HepG2 (cell line): ENCODE data around the gene CYP2S1. TPM values are rescaled to one million over a fixed set of nuclear protein-coding genes. Genes with fewer than 3 reads are reported as not detected.

ENCODE experiments used
- ATAC-seq: fragments of 200-7000 bp; cut with Tn5 transposase; 3 replicates; pipeline ENCODE4 v1.9.1; 2020; ENCODE audit warnings: mild to moderate bottlenecking, moderate library complexity
- BruUV-seq: library from RNA; stranded (reverse); fragments of 400-500 nt; replicated peaks from 2 replicates; lab custom pipeline; 2021; lab: Mats Ljungman, UMichigan
- CTCF ChIA-PET: fragments of 300-600 bp; formaldehyde crosslinking; extraction: SDS; loops from one replicate; lab custom pipeline; 2021; ENCODE audit warnings: low total read pairs, inconsistent platforms, low intra/inter-chr PET ratio; lab: Yijun Ruan, JAX
- POLR2A ChIA-PET: fragments of 350-600 bp; sonication (Branson Sonifier 250); formaldehyde crosslinking; loops from one replicate; lab custom pipeline; 2020; ENCODE audit warnings: antibody characterized with exemption, inconsistent platforms; lab: Yijun Ruan, JAX
- DNase-seq: peaks from one replicate; pipeline ENCODE4 v3.0.0-alpha.2; 2015; ENCODE audit warnings: low spot score
- FAIRE-seq: peaks from 3 replicates; lab custom pipeline; 2011; peaks lifted over from hg19 to GRCh38; lab: Jason Lieb, UNC
- H2AFZ ChIP-seq: one replicate; pipeline ENCODE4 v1.6.1; 2011; ENCODE audit warnings: low read length, inconsistent platforms
- H3K27ac ChIP-seq: fragments of 300-600 bp; 3 replicates; pipeline ENCODE4 v1.8.0; 2011; ENCODE audit warnings: mixed run types, mild to moderate bottlenecking, mixed read lengths, low read length, inconsistent platforms; ENCODE audit not compliant: insufficient read depth; ENCODE audit errors: extremely low read length
- H3K27me3 ChIP-seq, 2 experiments: fragments of 200-600 bp in 1 of 2; 2 replicates in 1 of 2; 3 replicates in 1 of 2; pipeline versions ENCODE4 v1.6.0 to v1.8.0; 2011; ENCODE audit warnings: low read length in 2 of 2, mild to moderate bottlenecking in 2 of 2, moderate library complexity in 2 of 2, inconsistent platforms in 1 of 2; ENCODE audit not compliant: insufficient read depth in 2 of 2, control insufficient read depth in 1 of 2
- H3K36me3 ChIP-seq, 2 experiments: fragments of 200-600 bp in 1 of 2; replicated peaks in 1 of 2; 2 replicates in 1 of 2; 3 replicates in 1 of 2; pipeline versions ENCODE4 v1.5.1 to v1.8.0; 2011; ENCODE audit warnings: low read length in 2 of 2, inconsistent platforms in 1 of 2; ENCODE audit not compliant: insufficient read depth in 2 of 2, control insufficient read depth in 1 of 2
- H3K4me1 ChIP-seq: 2 replicates; pipeline ENCODE4 v1.5.1; 2012; ENCODE audit warnings: low read length, inconsistent platforms; ENCODE audit not compliant: insufficient read depth
- H3K4me2 ChIP-seq: 2 replicates; pipeline ENCODE4 v1.6.0; 2011; ENCODE audit warnings: low read depth, low read length, inconsistent platforms
- H3K4me3 ChIP-seq, 3 experiments: fragments of 200-600 bp in 1 of 3; sonication (generic), shearing (Covaris generic) in 1 of 3; replicated peaks in 1 of 3; 2 replicates each; pipeline ENCODE4 v1.5.1; 2011 to 2016; ENCODE audit warnings: low read length in 3 of 3, inconsistent platforms in 2 of 3, low read depth in 2 of 3, mild to moderate bottlenecking in 2 of 3, control low read depth in 1 of 3, mixed read lengths in 1 of 3; ENCODE audit not compliant: insufficient read depth in 1 of 3
- H3K79me2 ChIP-seq: one replicate; pipeline ENCODE4 v1.6.1; 2011; ENCODE audit warnings: low read length, inconsistent platforms; ENCODE audit not compliant: insufficient read depth
- H3K9ac ChIP-seq: 2 replicates; pipeline ENCODE4 v1.6.0; 2011; ENCODE audit warnings: mild to moderate bottlenecking, low read depth, low read length, inconsistent platforms; ENCODE audit not compliant: insufficient read depth
- H3K9me3 ChIP-seq: 2 replicates; pipeline ENCODE4 v1.5.1; 2012; ENCODE audit warnings: mild to moderate bottlenecking, low read length
- H4K20me1 ChIP-seq: 2 replicates; pipeline ENCODE4 v1.6.0; 2011; ENCODE audit warnings: inconsistent platforms, mild to moderate bottlenecking, low read length, moderate library complexity; ENCODE audit not compliant: insufficient read depth
- ATF1 ChIP-seq: IDR thresholded peaks from 2 replicates; pipeline ENCODE4 v1.6.1; 2016; ENCODE audit warnings: mild to moderate bottlenecking, control low read depth
- CBFB ChIP-seq: sonication (generic); formaldehyde crosslinking; IDR thresholded peaks from 2 replicates; pipeline ENCODE4 v1.4.0; 2020; ENCODE audit warnings: missing genetic modification reagents
- FOXP1 ChIP-seq, 2 experiments: fragments of 450-650 bp in 1 of 2; IDR thresholded peaks; 2 replicates each; pipeline ENCODE4 v1.6.1; 2017 to 2018; ENCODE audit warnings: antibody characterized with exemption in 1 of 2
- HOXA7 ChIP-seq: sonication (generic); formaldehyde crosslinking; IDR thresholded peaks from 2 replicates; pipeline ENCODE4 v1.8.1; 2022; ENCODE audit warnings: mild to moderate bottlenecking, missing genetic modification reagents, moderate library complexity
- LCORL ChIP-seq, 2 experiments: fragments of 450-650 bp in 1 of 2; sonication (generic) in 1 of 2; formaldehyde crosslinking in 1 of 2; IDR thresholded peaks; 2 replicates each; pipeline versions ENCODE4 v1.5.0 to v1.6.1; 2017 to 2020; ENCODE audit warnings: antibody characterized with exemption in 1 of 2, missing genetic modification reagents in 1 of 2
- PAXIP1 ChIP-seq: sonication (generic); formaldehyde crosslinking; conservative IDR thresholded peaks from 2 replicates; pipeline ENCODE4 v1.4.0; 2020; ENCODE audit warnings: mild to moderate bottlenecking, missing genetic modification reagents, moderate library complexity
- POLR2G ChIP-seq: fragments of 200-400 bp; formaldehyde crosslinking; IDR thresholded peaks from 2 replicates; pipeline ENCODE4 v1.6.1; 2018; ENCODE audit warnings: mild to moderate bottlenecking, low read depth, low read length, moderate library complexity
- SP1 ChIP-seq, 2 experiments: fragments of 450-650 bp in 1 of 2; sonication (generic) in 1 of 2; formaldehyde crosslinking in 1 of 2; IDR thresholded peaks; 2 replicates each; pipeline versions ENCODE4 v1.4.0 to v1.6.1; 2016 to 2020; ENCODE audit warnings: missing genetic modification reagents in 1 of 2
- TFE3 ChIP-seq: IDR thresholded peaks from 2 replicates; pipeline ENCODE4 v1.6.1; 2016
- ZBTB46 ChIP-seq: sonication (generic); formaldehyde crosslinking; IDR thresholded peaks from 2 replicates; pipeline ENCODE4 v1.4.0; 2020; ENCODE audit warnings: mild to moderate bottlenecking, missing genetic modification reagents, borderline replicate concordance
- ZMYM3 ChIP-seq: sonication (generic); formaldehyde crosslinking; IDR thresholded peaks from 2 replicates; pipeline ENCODE4 v1.5.1; 2020; ENCODE audit warnings: mild to moderate bottlenecking, missing genetic modification reagents
- ZNF350 ChIP-seq: sonication (generic); formaldehyde crosslinking; IDR thresholded peaks from 2 replicates; pipeline ENCODE4 v1.4.0; 2020; ENCODE audit warnings: mild to moderate bottlenecking, low read depth, missing genetic modification reagents, borderline replicate concordance
- ZNF792 ChIP-seq: IDR thresholded peaks from 2 replicates; pipeline ENCODE4 v1.6.1; 2016
- WGBS: methylation state at CpG from one replicate; pipeline ENCODE4 v1.1.6; 2017; ENCODE audit warnings: low lambda C conversion rate; 5-methylcytosine and 5-hydroxymethylcytosine counted together
- in situ Hi-C: cut with HindIII; loops from 2 replicates; pipeline ENCODE4 v1.10.0; 2017; ENCODE audit warnings: low pct_unique_long_range_greater_than_20kb; ENCODE audit not compliant: extremely low pct_ligation_motif_present
- intact Hi-C: fragments of 100-400 bp; cut with micrococcal nuclease; formaldehyde crosslinking; loops from one replicate; pipeline ENCODE4 v1.10.0; 2022; ENCODE audit not compliant: unreplicated experiment
- polyA plus RNA-seq, 8 experiments: library from polyadenylated mRNA; depleted of rRNA in 3 of 8; stranded (reverse) in 7 of 8; unstranded in 1 of 8; fragments of >200 nt; fragmentation: Illumina TruSeq in 4 of 8; extraction: Trizol in 4 of 8; gene quantifications; 2 replicates each; pipeline versions ENCODE4 v1.2.1 to v1.2.3, GENCODE V29; 2011 to 2016; ENCODE audit warnings: low read depth in 4 of 8, missing spikeins in 1 of 8, mixed read lengths in 1 of 8; ENCODE audit not compliant: insufficient read depth in 1 of 8
- total RNA-seq, 5 experiments: library from RNA; depleted of rRNA; stranded (reverse); fragments of >200 nt; fragmentation: Illumina TruSeq; extraction: Trizol; gene quantifications; 2 replicates each; pipeline ENCODE4 v1.2.3, GENCODE V29; 2016; ENCODE audit warnings: low read depth in 1 of 5

CYP2S1 gene
- total and polyA plus RNA-seq, 2 of the 13 experiments (the other 11 are each of a cell fraction or from before 2014, with no cell fraction given): 0.09 to 2.1 TPM

GRCh38 chr19:41175801-41176777, 16.9 kb upstream of the CYP2S1 start:
- FAIRE-seq (peak; percentile 79), DNase-seq (peak; percentile 96), ATAC-seq (peak; percentile 93)
- Histone ChIP-seq H3K9ac (peak overlapping the region; percentile 73), H3K4me3 (peak overlapping the region; percentile 49 to 81 (median 69)), H3K36me3 (no peaks in the 10 kb centered on the region), H3K79me2 (no peaks in the 10 kb centered on the region), H3K4me2 (peak overlapping the region; percentile 80), H3K4me1 (peaks cover 54% of the 10 kb centered on the region), H3K27ac (peak overlapping the region; percentile 65), H3K27me3 (no peaks in the 10 kb centered on the region), H4K20me1 (no peaks in the 10 kb centered on the region), H2AFZ (no peak overlapping the region), H3K9me3 (no peaks in the 10 kb centered on the region)
- no TSS peak for BruUV-seq
- POLR2A ChIA-PET: interaction anchor here (0.6 to 2.3 kb wide), 7 partner anchors 9 to 88 kb away, joined by 3 to 7 read pairs (median 4); no protein-coding TSS in a partner anchor
- 4% methylated on average over 14 of the region's 14 CpGs for WGBS
- CTCF ChIA-PET: no interaction called here
- in situ Hi-C loops: no loop called here
- intact Hi-C loops: no loop called here
- TF ChIP-seq PAXIP1 (CRISPR knock-in tag): peak; percentile 71
- TF ChIP-seq TFE3: peak; percentile 53
- TF ChIP-seq POLR2G: peak; percentile 66
- TF ChIP-seq ZMYM3 (CRISPR knock-in tag): peak; percentile 50; the same call in 1 of the 2 replicates
- no peak for TF ChIP-seq ZBTB46 (CRISPR knock-in tag)
- TF ChIP-seq CBFB (CRISPR knock-in tag): no peak
- 0 out of 2 replicates have a peak, but pooled peaks have one; percentile 20 for TF ChIP-seq ATF1 (CRISPR knock-in tag)
- TF ChIP-seq FOXP1 (IDR thresholded peaks at IDR 0.05): no peak
- TF ChIP-seq FOXP1 (CRISPR knock-in tag; IDR thresholded peaks at IDR 0.05): peak; percentile 29; the same call in 1 of the 2 replicates
- TF ChIP-seq ZNF792 (CRISPR knock-in tag): no peak; the same call in 1 of the 2 replicates
- peak; percentile 41; the same call in 1 of the 2 replicates for TF ChIP-seq ZNF350
- TF ChIP-seq LCORL (IDR thresholded peaks at IDR 0.05): no peak
- TF ChIP-seq LCORL (CRISPR knock-in tag; IDR thresholded peaks at IDR 0.05): peak; percentile 75; the same call in 1 of the 2 replicates
- no peak for TF ChIP-seq SP1 (IDR thresholded peaks at IDR 0.05)
- no peak for TF ChIP-seq SP1 (CRISPR knock-in tag; IDR thresholded peaks at IDR 0.05)
- TF ChIP-seq HOXA7 (CRISPR knock-in tag): no peak
